OCI-LY3 (cell line): Measurements from ENCODE around the gene PHF21B.

Experiments
- H2AFZ ChIP-seq: fragments of 200-600, 300-600 bp; shearing (Covaris generic); 2 replicates; pipeline ENCODE4 v1.6.0; 2014; ENCODE audit warnings: antibody characterized with exemption, low read depth, low read length
- H3K27ac ChIP-seq: fragments of 200-600, 300-600 bp; sonication (generic); 2 replicates; pipeline ENCODE4 v1.5.1; 2014; ENCODE audit warnings: mild to moderate bottlenecking, low read length, moderate library complexity, mixed read lengths
- H3K27me3 ChIP-seq: fragments of 200-600, 300-600 bp; sonication (generic); 2 replicates; pipeline ENCODE4 v1.6.1; 2014; ENCODE audit warnings: low read depth, low read length, mixed read lengths
- H3K36me3 ChIP-seq: fragments of 200-600, 300-600 bp; sonication (generic); replicated peaks from 2 replicates; pipeline ENCODE3; 2014; ENCODE audit warnings: low read depth, low read length, mixed read lengths
- H3K4me1 ChIP-seq: fragments of 300-600, 200-600 bp; sonication (generic); 2 replicates; pipeline ENCODE4 v1.6.1; 2014; ENCODE audit warnings: low read length, mixed read lengths
- H3K4me2 ChIP-seq: fragments of 200-600, 300-600 bp; sonication (generic); 2 replicates; pipeline ENCODE4 v1.6.1; 2014; ENCODE audit warnings: low read length, mixed read lengths
- H3K4me3 ChIP-seq: fragments of 300-600, 200-600 bp; sonication (generic); 2 replicates; pipeline ENCODE4 v1.5.1; 2014; ENCODE audit warnings: antibody characterized with exemption, mild to moderate bottlenecking, low read length, moderate library complexity
- H3K79me2 ChIP-seq: fragments of 300-600, 200-600 bp; shearing (Covaris generic); 2 replicates; pipeline ENCODE4 v1.6.1; 2014; ENCODE audit warnings: mild to moderate bottlenecking, low read length, mixed read lengths
- H3K9ac ChIP-seq: fragments of 300-600, 200-600 bp; shearing (Covaris generic); 2 replicates; pipeline ENCODE4 v1.6.0; 2014; ENCODE audit warnings: mild to moderate bottlenecking, low read length, moderate library complexity
- H3K9me3 ChIP-seq: fragments of 200-600, 300-600 bp; shearing (Covaris generic); 2 replicates; pipeline ENCODE4 v1.6.1; 2014; ENCODE audit warnings: low read length, mixed read lengths; ENCODE audit not compliant: insufficient read depth
- H4K20me1 ChIP-seq: fragments of 200-600, 300-600 bp; sonication (generic); 2 replicates; pipeline ENCODE4 v1.6.1; 2016; ENCODE audit warnings: low read length, mixed read lengths; ENCODE audit not compliant: insufficient read depth
- EZH2phosphoT487 ChIP-seq: fragments of 200-600 bp; shearing (Covaris generic); IDR thresholded peaks from 2 replicates; pipeline ENCODE4 v1.6.1; 2018; ENCODE audit warnings: antibody characterized with exemption, mixed run types, low read depth
- TF ChIP-seq, protein P1 (sequence below): fragments of 200-600, 300-600 bp; sonication (generic); IDR thresholded peaks from 2 replicates; pipeline ENCODE4 v1.5.1; 2014; ENCODE audit warnings: antibody characterized with exemption, low read length, low read depth

The PHF21B gene

DNA sequence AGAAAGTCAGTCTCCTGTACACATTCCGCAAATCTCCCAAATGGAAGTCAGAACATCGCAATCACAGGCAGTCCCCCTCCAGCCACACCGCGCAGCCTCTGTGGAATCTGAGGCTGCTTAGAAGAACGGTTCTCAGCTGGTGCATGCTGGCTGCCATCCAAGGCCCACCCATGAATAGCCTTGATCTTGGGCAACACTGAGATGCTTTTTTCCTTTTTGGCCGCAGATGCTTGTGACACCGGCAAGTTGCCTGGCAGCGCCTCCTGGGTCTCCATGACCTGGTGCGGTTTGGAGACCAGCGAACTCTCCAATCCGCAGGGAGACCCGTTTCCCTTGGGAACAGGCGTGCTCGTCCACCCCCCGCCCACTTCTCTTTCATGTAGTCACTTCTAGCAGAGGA, 26.3 kb upstream of the PHF21B start:
- Histone ChIP-seq H3K36me3 (no peaks in the 10 kb centered on the region), H3K4me1 (no peaks in the 10 kb centered on the region), H3K9ac (no peak overlapping the region), H3K27me3 (peaks cover under 1% of the 10 kb centered on the region; the same call in 1 of the 2 replicates), H3K79me2 (no peaks in the 10 kb centered on the region), H3K4me3 (no peak overlapping the region), H3K4me2 (no peak overlapping the region), H3K27ac (no peak overlapping the region), H3K9me3 (no peaks in the 10 kb centered on the region), H4K20me1 (no peaks in the 10 kb centered on the region), H2AFZ (no peak overlapping the region)
- TF ChIP-seq, protein P1, sequence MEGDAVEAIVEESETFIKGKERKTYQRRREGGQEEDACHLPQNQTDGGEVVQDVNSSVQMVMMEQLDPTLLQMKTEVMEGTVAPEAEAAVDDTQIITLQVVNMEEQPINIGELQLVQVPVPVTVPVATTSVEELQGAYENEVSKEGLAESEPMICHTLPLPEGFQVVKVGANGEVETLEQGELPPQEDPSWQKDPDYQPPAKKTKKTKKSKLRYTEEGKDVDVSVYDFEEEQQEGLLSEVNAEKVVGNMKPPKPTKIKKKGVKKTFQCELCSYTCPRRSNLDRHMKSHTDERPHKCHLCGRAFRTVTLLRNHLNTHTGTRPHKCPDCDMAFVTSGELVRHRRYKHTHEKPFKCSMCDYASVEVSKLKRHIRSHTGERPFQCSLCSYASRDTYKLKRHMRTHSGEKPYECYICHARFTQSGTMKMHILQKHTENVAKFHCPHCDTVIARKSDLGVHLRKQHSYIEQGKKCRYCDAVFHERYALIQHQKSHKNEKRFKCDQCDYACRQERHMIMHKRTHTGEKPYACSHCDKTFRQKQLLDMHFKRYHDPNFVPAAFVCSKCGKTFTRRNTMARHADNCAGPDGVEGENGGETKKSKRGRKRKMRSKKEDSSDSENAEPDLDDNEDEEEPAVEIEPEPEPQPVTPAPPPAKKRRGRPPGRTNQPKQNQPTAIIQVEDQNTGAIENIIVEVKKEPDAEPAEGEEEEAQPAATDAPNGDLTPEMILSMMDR, result no peak
- TF ChIP-seq EZH2phosphoT487, result no peak

DNA sequence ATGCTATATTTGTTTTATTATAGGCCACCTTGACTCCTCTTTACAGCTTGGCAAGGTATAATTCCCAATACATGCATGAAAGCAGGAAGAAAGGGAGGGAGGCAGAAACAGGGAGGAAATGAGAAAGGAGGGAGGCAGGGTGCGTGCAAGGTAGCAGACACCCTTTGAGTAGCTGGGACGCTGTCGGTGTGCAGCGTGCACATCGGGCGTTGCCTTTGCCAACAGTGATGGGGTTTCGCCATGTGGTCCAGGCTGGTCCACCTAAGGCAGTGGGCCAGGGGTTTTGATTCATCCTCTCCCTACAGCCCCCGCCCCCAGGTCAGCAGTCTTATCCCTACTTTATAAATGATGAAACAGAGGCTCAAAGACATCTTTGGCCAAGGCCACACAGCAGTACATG, 25.0 kb upstream of the PHF21B start:
- no peak overlapping the region for H3K4me3 ChIP-seq
- H3K9ac ChIP-seq, result no peak overlapping the region
- no peaks in the 10 kb centered on the region for H3K4me1 ChIP-seq
- H2AFZ ChIP-seq, result no peak overlapping the region
- no peak overlapping the region for H3K4me2 ChIP-seq
- no peak overlapping the region for H3K27ac ChIP-seq
- no peaks in the 10 kb centered on the region for H3K79me2 ChIP-seq
- H3K9me3 ChIP-seq, result no peaks in the 10 kb centered on the region
- H4K20me1 ChIP-seq, result no peaks in the 10 kb centered on the region
- TF ChIP-seq EZH2phosphoT487, result no peak
- TF ChIP-seq, protein P1, result no peak
- no peaks in the 10 kb centered on the region for H3K36me3 ChIP-seq
- peaks cover 9% of the 10 kb centered on the region for H3K27me3 ChIP-seq

GRCh38 chr22:45034156-45034555, 24.4 kb upstream of the PHF21B start:
- H3K27me3 ChIP-seq, result peaks cover 16% of the 10 kb centered on the region
- H3K9ac ChIP-seq, result no peak overlapping the region
- H2AFZ ChIP-seq, result no peak overlapping the region
- no peaks in the 10 kb centered on the region for H3K9me3 ChIP-seq
- no peaks in the 10 kb centered on the region for H4K20me1 ChIP-seq
- no peak overlapping the region for H3K4me2 ChIP-seq
- no peak overlapping the region for H3K27ac ChIP-seq
- TF ChIP-seq EZH2phosphoT487, result no peak
- TF ChIP-seq, protein P1, result no peak
- H3K4me3 ChIP-seq, result no peak overlapping the region
- no peaks in the 10 kb centered on the region for H3K36me3 ChIP-seq
- H3K4me1 ChIP-seq, result no peaks in the 10 kb centered on the region
- H3K79me2 ChIP-seq, result no peaks in the 10 kb centered on the region

GRCh38 chr22:45033136-45033535, 23.3 kb upstream of the PHF21B start:
- H3K4me1 ChIP-seq, result no peaks in the 10 kb centered on the region
- H4K20me1 ChIP-seq, result no peaks in the 10 kb centered on the region
- H3K79me2 ChIP-seq, result no peaks in the 10 kb centered on the region
- no peak overlapping the region for H3K27ac ChIP-seq
- H3K27me3 ChIP-seq, result peaks cover 26% of the 10 kb centered on the region
- H3K4me2 ChIP-seq, result no peak overlapping the region
- H3K4me3 ChIP-seq, result no peak overlapping the region
- H2AFZ ChIP-seq, result no peak overlapping the region
- H3K9me3 ChIP-seq, result no peaks in the 10 kb centered on the region
- H3K9ac ChIP-seq, result no peak overlapping the region
- H3K36me3 ChIP-seq, result no peaks in the 10 kb centered on the region
- no peak for TF ChIP-seq EZH2phosphoT487
- TF ChIP-seq, protein P1, result no peak
